Endothelial cell of umbilical vein (primary cell): ENCODE data around the gene ABL1. TPM values are rescaled to one million over a fixed set of nuclear protein-coding genes. Genes with fewer than 3 reads are reported as not detected.

Experiments
- BruUV-seq: library from RNA; stranded (reverse); fragments of 400-500 nt; replicated peaks from 2 replicates; lab custom pipeline; 2021; lab: Mats Ljungman, UMichigan
- CTCF ChIA-PET: fragments of 300-600, 350-600 bp; sonication (Branson Sonifier 250); formaldehyde crosslinking; loops from one replicate; lab custom pipeline; 2021; ENCODE audit warnings: antibody characterized with exemption, inconsistent platforms; lab: Charles Lee
- POLR2A ChIA-PET: fragments of 300-600, 350-600 bp; sonication (Branson Sonifier 250); formaldehyde crosslinking; loops from one replicate; lab custom pipeline; 2021; ENCODE audit warnings: antibody characterized with exemption, inconsistent platforms; lab: Charles Lee
- DNase-seq: peaks from one replicate; pipeline ENCODE4 v3.0.0-alpha.2; 2011; ENCODE audit warnings: low read depth, low spot score
- FAIRE-seq: peaks from 2 replicates; lab custom pipeline; 2011; peaks lifted over from hg19 to GRCh38; lab: Jason Lieb, UNC
- H2AFZ ChIP-seq: 2 replicates; pipeline ENCODE4 v1.6.0; 2012; ENCODE audit warnings: low read depth, low read length, control low read depth, inconsistent platforms
- H3K27ac ChIP-seq: 2 replicates; pipeline ENCODE4 v1.5.1; 2011; ENCODE audit warnings: low read depth, mild to moderate bottlenecking, control low read depth, low read length, moderate library complexity; ENCODE audit not compliant: insufficient read depth
- H3K27me3 ChIP-seq, 2 experiments: 2 replicates each; pipeline versions ENCODE4 v1.6.0 to v1.6.1; 2011; ENCODE audit warnings: low read length in 2 of 2, mixed read lengths in 1 of 2; ENCODE audit not compliant: control insufficient read depth in 2 of 2, insufficient read depth in 2 of 2
- H3K36me3 ChIP-seq, 2 experiments: 2 replicates in 1 of 2; 3 replicates in 1 of 2; pipeline ENCODE4 v1.5.1; 2011; ENCODE audit warnings: low read length in 2 of 2, mild to moderate bottlenecking in 1 of 2, moderate library complexity in 1 of 2; ENCODE audit not compliant: control insufficient read depth in 2 of 2, insufficient read depth in 2 of 2; ENCODE audit errors: extremely low read depth in 1 of 2
- H3K4me1 ChIP-seq: 3 replicates; pipeline ENCODE4 v1.5.1; 2011; ENCODE audit warnings: mild to moderate bottlenecking, low read length; ENCODE audit not compliant: control insufficient read depth, insufficient read depth; ENCODE audit errors: extremely low read depth
- H3K4me2 ChIP-seq: 2 replicates; pipeline ENCODE4 v1.6.1; 2011; ENCODE audit warnings: low read length, control low read depth, mixed read lengths; ENCODE audit not compliant: insufficient read depth
- H3K4me3 ChIP-seq, 3 experiments: fragments of 200-600 bp in 1 of 3; sonication (generic), shearing (Covaris generic) in 1 of 3; replicated peaks in 1 of 3; 2 replicates each; pipeline ENCODE4 v1.5.1; 2011 to 2016; ENCODE audit warnings: control low read depth in 3 of 3, low read length in 3 of 3, mild to moderate bottlenecking in 2 of 3, inconsistent platforms in 1 of 3, low read depth in 1 of 3, moderate library complexity in 1 of 3; ENCODE audit not compliant: insufficient read depth in 1 of 3
- H3K79me2 ChIP-seq: 2 replicates; pipeline ENCODE4 v1.6.0; 2012; ENCODE audit warnings: low read length, inconsistent platforms; ENCODE audit not compliant: control insufficient read depth, insufficient read depth
- H3K9ac ChIP-seq: replicated peaks from 2 replicates; pipeline ENCODE3; 2011; ENCODE audit warnings: low read length, control low read depth; ENCODE audit not compliant: insufficient read depth; ENCODE audit errors: extremely low read depth
- H3K9me1 ChIP-seq: replicated peaks from 3 replicates; pipeline ENCODE4 v1.6.0; 2011; ENCODE audit warnings: mild to moderate bottlenecking, low read length; ENCODE audit not compliant: control insufficient read depth, insufficient read depth; ENCODE audit errors: extremely low read depth
- H3K9me3 ChIP-seq: replicated peaks from 2 replicates; pipeline ENCODE4 v1.5.1; 2012; ENCODE audit warnings: low read length, inconsistent platforms; ENCODE audit not compliant: control insufficient read depth, insufficient read depth
- H4K20me1 ChIP-seq: replicated peaks from 2 replicates; pipeline ENCODE3; 2011; ENCODE audit warnings: mild to moderate bottlenecking, low read length; ENCODE audit not compliant: control insufficient read depth, insufficient read depth; ENCODE audit errors: extremely low read depth
- CTCF ChIP-seq, 2 donors: IDR thresholded peaks; 1 replicate in 1 of 2; 2 replicates in 1 of 2; pipeline ENCODE4 v1.5.1; 2011; ENCODE audit warnings: low read length in 2 of 2, mild to moderate bottlenecking in 2 of 2, moderate library complexity in 2 of 2, control low read depth in 1 of 2, inconsistent platforms in 1 of 2, low read depth in 1 of 2; ENCODE audit not compliant: insufficient read depth in 1 of 2; ENCODE audit errors: extremely low read depth in 1 of 2
- EZH2 ChIP-seq: IDR thresholded peaks from 2 replicates; pipeline ENCODE4 v1.6.1; 2012; ENCODE audit warnings: borderline replicate concordance, low read depth, mild to moderate bottlenecking, moderate library complexity, low read length, inconsistent platforms; ENCODE audit not compliant: severe bottlenecking
- FOS ChIP-seq: IDR thresholded peaks from 2 replicates; pipeline ENCODE4 v1.6.1; 2011; ENCODE audit warnings: mild to moderate bottlenecking, low read length, moderate library complexity, borderline replicate concordance; ENCODE audit not compliant: insufficient read depth
- GATA2 ChIP-seq: IDR thresholded peaks from 2 replicates; pipeline ENCODE4 v1.7.0; 2011; ENCODE audit warnings: low read depth, mild to moderate bottlenecking, moderate library complexity, mixed read lengths, low read length; ENCODE audit not compliant: insufficient read length, insufficient read depth
- JUN ChIP-seq: IDR thresholded peaks from 2 replicates; pipeline ENCODE4 v1.6.1; 2011; ENCODE audit warnings: borderline replicate concordance, low read depth; ENCODE audit not compliant: insufficient read length, insufficient read depth
- MAX ChIP-seq: IDR thresholded peaks from 2 replicates; pipeline ENCODE4 v1.6.1; 2011; ENCODE audit not compliant: insufficient read depth, insufficient read length
- MYC ChIP-seq: IDR thresholded peaks from one replicate; pipeline ENCODE4 v1.6.1; 2011; ENCODE audit warnings: mild to moderate bottlenecking, low read depth, low read length
- POLR2A ChIP-seq: IDR thresholded peaks from 2 replicates; pipeline ENCODE4 v1.6.1; 2012; ENCODE audit warnings: low read depth, mild to moderate bottlenecking, control low read depth, low read length
- POLR2AphosphoS5 ChIP-seq: IDR thresholded peaks from 2 replicates; pipeline ENCODE4 v1.6.1; 2012; ENCODE audit warnings: low read depth, mild to moderate bottlenecking, control low read depth, low read length, moderate library complexity; ENCODE audit not compliant: insufficient read depth
- dilution Hi-C: fragments of 300-500 bp; cut with MboI; formaldehyde crosslinking; loops from one replicate; pipeline ENCODE4 v1.15.0; 2019; ENCODE audit warnings: low sequenced_read_pairs; ENCODE audit not compliant: extremely low pct_ligation_motif_present
- intact Hi-C: fragments of 100-400 bp; cut with micrococcal nuclease; formaldehyde crosslinking; loops from one replicate; pipeline ENCODE4 v1.10.0; 2022
- polyA plus RNA-seq, 4 experiments: library from polyadenylated mRNA; depleted of rRNA in 3 of 4; stranded (reverse) in 3 of 4; unstranded in 1 of 4; fragments of >200 nt; gene quantifications; 2 replicates each; pipeline versions ENCODE4 v1.2.1 to v1.2.3, GENCODE V29; 2011 to 2012; ENCODE audit warnings: missing spikeins in 1 of 4
- total RNA-seq: library from RNA; stranded (reverse); gene quantifications from 2 replicates; pipeline ENCODE4 v1.2.3, GENCODE V29; 2021

The ABL1 gene
- total and polyA plus RNA-seq, 2 donors (not counting 3 experiments of a cell fraction or from before 2014, with no cell fraction given): 32.1 to 87.1 TPM

- intact Hi-C loops: no loop called here
- CTCF ChIA-PET: no interaction called here
- no peak for FAIRE-seq
Measured at GRCh38 chr9:130898552-130898852, 63.4 kb downstream of the ABL1 start.

More at GRCh38 chr9:130898552-130898852, 63.4 kb downstream of the ABL1 start:
- H3K27me3 ChIP-seq: no peaks in the 10 kb centered on the region
- H3K36me3 ChIP-seq: no peaks in the 10 kb centered on the region
- BruUV-seq: no TSS peak
- TF ChIP-seq POLR2AphosphoS5: no peak
- TF ChIP-seq FOS: no peak
- TF ChIP-seq CTCF (IDR thresholded peaks at IDR 0.05; ENCODE audit: extremely low read depth in 1 of 2, insufficient read depth in 1 of 2, low read depth in 1 of 2, low read length in 2 of 2): no peak
- no peak for TF ChIP-seq POLR2A
- no peak for TF ChIP-seq MAX
- TF ChIP-seq EZH2: no peak
- no peak for TF ChIP-seq JUN
- no peak for TF ChIP-seq MYC
- no peak for TF ChIP-seq GATA2
- POLR2A ChIA-PET: interaction anchor here (0.5 kb wide), 1 partner anchor 149 kb away, joined by 8 read pairs; no protein-coding TSS in a partner anchor
- no peak overlapping the region for H3K27ac ChIP-seq
- no peaks in the 10 kb centered on the region for H3K9me3 ChIP-seq
- H4K20me1 ChIP-seq: no peaks in the 10 kb centered on the region
- dilution Hi-C loops: no loop called here
- DNase-seq: no peak
- no peaks in the 10 kb centered on the region for H3K9me1 ChIP-seq
- no peaks in the 10 kb centered on the region for H3K4me1 ChIP-seq
- no peaks in the 10 kb centered on the region for H3K79me2 ChIP-seq
- no peak overlapping the region for H3K9ac ChIP-seq
- H3K4me2 ChIP-seq: no peak overlapping the region
- no peak overlapping the region for H2AFZ ChIP-seq
- H3K4me3 ChIP-seq: no peak overlapping the region
